Measurements from ENCODE around the gene MSL1. TPM values are rescaled to one million over a fixed set of nuclear protein-coding genes. Genes with fewer than 3 reads are reported as not detected.

MSL1 gene
- polyA plus RNA-seq, 1 donor from 2014 or later: 137 TPM

DNA sequence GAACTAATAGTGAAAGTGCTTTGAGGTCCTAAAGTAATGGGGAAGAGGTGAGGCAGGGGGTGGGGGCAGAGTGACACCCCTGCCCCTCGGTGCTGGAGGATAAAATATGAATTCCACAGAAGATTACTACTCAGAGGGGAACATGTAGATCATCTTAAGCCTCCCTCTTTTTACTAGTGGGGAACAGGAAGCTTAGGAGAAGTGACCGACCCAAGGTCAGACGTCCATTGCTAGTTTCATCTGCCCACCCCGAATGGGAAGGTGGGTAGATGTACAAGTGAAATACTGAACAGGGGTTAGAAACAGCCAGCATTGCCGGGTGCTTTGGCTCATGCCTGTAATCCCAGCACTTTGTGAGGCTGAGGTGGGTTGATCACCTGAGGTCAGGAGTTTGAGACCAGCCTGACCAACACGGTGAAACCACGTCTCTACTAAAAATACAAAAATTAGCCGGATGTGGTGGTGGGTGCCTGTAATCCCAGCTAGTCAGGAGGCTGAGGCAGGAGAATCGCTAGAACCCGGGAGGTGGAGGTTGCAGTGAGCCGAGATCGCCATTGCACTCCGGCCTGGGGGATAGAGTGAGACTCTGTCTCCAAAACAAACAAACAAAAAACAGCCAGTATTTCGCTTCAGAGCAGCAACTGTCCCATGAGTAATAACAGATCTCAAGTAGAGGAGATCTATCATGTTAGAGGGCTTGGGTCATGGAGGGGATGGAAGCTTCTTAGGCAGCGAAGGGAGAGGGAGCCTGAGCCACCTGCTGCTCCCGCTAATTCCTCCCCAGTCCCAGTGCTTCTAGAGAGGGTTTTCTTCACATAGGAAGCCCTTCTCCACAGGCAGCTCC is 20.2 kb upstream of the MSL1 start:
- H3K9me3 ChIP-seq (ENCODE audit: low read length): no peaks in the 10 kb centered on the region
- no peak overlapping the region for H3K27ac ChIP-seq (ENCODE audit: low read length)
- no peaks in the 10 kb centered on the region for H3K27me3 ChIP-seq (ENCODE audit: insufficient read depth, low read depth, low read length)
- H3K79me2 ChIP-seq (replicated peaks; ENCODE audit: insufficient read depth, low read length): no peaks in the 10 kb centered on the region
- H3K9me2 ChIP-seq (ENCODE audit: insufficient read depth, low read length): no peaks in the 10 kb centered on the region
- H4K20me1 ChIP-seq (ENCODE audit: insufficient read depth): no peaks in the 10 kb centered on the region
- H3F3A ChIP-seq (ENCODE audit: insufficient read depth, low read length, poor library complexity, severe bottlenecking): no peaks in the 10 kb centered on the region
- TF ChIP-seq EP300 (conservative IDR thresholded peaks at IDR 0.05; ENCODE audit: poor library complexity, severe bottlenecking) (no peak), RAD21 (conservative IDR thresholded peaks at IDR 0.05) (no peak), POLR2AphosphoS5 (IDR thresholded peaks at IDR 0.05) (no peak), TAF1 (IDR thresholded peaks at IDR 0.05; ENCODE audit: low read depth) (no peak), MXI1 (conservative IDR thresholded peaks at IDR 0.05; ENCODE audit: poor library complexity, severe bottlenecking) (no peak), SMC3 (conservative IDR thresholded peaks at IDR 0.05; ENCODE audit: poor library complexity) (no peak), EZH2 (IDR thresholded peaks at IDR 0.05; ENCODE audit: borderline replicate concordance, insufficient read depth, low read length, poor library complexity, severe bottlenecking) (no peak)
- TF ChIP-seq, protein P1, sequence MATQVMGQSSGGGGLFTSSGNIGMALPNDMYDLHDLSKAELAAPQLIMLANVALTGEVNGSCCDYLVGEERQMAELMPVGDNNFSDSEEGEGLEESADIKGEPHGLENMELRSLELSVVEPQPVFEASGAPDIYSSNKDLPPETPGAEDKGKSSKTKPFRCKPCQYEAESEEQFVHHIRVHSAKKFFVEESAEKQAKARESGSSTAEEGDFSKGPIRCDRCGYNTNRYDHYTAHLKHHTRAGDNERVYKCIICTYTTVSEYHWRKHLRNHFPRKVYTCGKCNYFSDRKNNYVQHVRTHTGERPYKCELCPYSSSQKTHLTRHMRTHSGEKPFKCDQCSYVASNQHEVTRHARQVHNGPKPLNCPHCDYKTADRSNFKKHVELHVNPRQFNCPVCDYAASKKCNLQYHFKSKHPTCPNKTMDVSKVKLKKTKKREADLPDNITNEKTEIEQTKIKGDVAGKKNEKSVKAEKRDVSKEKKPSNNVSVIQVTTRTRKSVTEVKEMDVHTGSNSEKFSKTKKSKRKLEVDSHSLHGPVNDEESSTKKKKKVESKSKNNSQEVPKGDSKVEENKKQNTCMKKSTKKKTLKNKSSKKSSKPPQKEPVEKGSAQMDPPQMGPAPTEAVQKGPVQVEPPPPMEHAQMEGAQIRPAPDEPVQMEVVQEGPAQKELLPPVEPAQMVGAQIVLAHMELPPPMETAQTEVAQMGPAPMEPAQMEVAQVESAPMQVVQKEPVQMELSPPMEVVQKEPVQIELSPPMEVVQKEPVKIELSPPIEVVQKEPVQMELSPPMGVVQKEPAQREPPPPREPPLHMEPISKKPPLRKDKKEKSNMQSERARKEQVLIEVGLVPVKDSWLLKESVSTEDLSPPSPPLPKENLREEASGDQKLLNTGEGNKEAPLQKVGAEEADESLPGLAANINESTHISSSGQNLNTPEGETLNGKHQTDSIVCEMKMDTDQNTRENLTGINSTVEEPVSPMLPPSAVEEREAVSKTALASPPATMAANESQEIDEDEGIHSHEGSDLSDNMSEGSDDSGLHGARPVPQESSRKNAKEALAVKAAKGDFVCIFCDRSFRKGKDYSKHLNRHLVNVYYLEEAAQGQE (IDR thresholded peaks at IDR 0.05; ENCODE audit: borderline replicate concordance): no peak
- TF ChIP-seq, protein P2, sequence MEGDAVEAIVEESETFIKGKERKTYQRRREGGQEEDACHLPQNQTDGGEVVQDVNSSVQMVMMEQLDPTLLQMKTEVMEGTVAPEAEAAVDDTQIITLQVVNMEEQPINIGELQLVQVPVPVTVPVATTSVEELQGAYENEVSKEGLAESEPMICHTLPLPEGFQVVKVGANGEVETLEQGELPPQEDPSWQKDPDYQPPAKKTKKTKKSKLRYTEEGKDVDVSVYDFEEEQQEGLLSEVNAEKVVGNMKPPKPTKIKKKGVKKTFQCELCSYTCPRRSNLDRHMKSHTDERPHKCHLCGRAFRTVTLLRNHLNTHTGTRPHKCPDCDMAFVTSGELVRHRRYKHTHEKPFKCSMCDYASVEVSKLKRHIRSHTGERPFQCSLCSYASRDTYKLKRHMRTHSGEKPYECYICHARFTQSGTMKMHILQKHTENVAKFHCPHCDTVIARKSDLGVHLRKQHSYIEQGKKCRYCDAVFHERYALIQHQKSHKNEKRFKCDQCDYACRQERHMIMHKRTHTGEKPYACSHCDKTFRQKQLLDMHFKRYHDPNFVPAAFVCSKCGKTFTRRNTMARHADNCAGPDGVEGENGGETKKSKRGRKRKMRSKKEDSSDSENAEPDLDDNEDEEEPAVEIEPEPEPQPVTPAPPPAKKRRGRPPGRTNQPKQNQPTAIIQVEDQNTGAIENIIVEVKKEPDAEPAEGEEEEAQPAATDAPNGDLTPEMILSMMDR (IDR thresholded peaks at IDR 0.05; ENCODE audit: poor library complexity, severe bottlenecking): no peak
- H3K4me3 ChIP-seq (ENCODE audit: low read length): no peak overlapping the region
- no peak overlapping the region for H3K9ac ChIP-seq (ENCODE audit: low read length)
- no peak overlapping the region for H2AFZ ChIP-seq (ENCODE audit: low read depth, low read length)
- no peaks in the 10 kb centered on the region for H3K36me3 ChIP-seq (ENCODE audit: insufficient read depth, low read length)
- no peak overlapping the region for H3K4me2 ChIP-seq (ENCODE audit: low read length)

DNA sequence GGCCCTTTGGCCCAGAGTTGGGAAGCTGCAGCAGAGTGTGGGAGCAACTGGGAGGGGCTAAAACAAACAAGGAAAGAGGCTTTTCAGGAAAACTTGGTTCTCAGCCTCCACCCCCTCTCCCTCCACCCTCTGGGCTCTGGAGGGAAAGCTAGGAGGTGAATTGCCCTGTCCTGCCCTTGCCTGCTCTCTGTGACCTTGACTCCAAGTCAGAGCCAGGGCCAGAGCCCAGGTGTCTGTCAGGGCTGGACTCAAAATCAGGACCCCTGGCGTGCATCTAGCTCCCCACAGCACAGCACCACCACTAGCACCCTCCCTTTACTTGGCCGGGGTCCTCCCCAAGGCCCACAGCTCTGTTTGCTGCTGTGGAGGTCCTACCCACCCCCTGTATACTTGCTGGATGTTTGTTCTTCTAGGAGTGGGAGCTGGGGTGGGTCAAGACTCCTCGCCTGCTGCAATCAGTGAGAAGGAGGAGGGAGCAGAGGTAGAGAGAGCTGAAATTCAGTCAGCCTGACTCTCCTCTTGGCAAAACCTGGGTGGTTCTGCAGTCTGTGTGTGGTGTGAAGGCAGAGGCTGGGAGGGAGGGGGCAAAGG is 18.6 kb upstream of the MSL1 start:
- Histone ChIP-seq H2AFZ (ENCODE audit: low read depth, low read length) (no peak overlapping the region), H3K36me3 (ENCODE audit: insufficient read depth, low read length) (no peaks in the 10 kb centered on the region), H3K4me3 (ENCODE audit: low read length) (no peak overlapping the region), H3K27ac (ENCODE audit: low read length) (no peak overlapping the region), H4K20me1 (ENCODE audit: insufficient read depth) (no peaks in the 10 kb centered on the region), H3K4me2 (ENCODE audit: low read length) (no peak overlapping the region), H3K9ac (ENCODE audit: low read length) (no peak overlapping the region), H3K9me3 (ENCODE audit: low read length) (no peaks in the 10 kb centered on the region), H3K9me2 (ENCODE audit: insufficient read depth, low read length) (no peaks in the 10 kb centered on the region), H3F3A (ENCODE audit: insufficient read depth, low read length, poor library complexity, severe bottlenecking) (no peaks in the 10 kb centered on the region), H3K27me3 (ENCODE audit: insufficient read depth, low read depth, low read length) (no peaks in the 10 kb centered on the region), H3K79me2 (replicated peaks; ENCODE audit: insufficient read depth, low read length) (no peaks in the 10 kb centered on the region)
- TF ChIP-seq EZH2 (IDR thresholded peaks at IDR 0.05; ENCODE audit: borderline replicate concordance, insufficient read depth, low read length, poor library complexity, severe bottlenecking) (no peak), TAF1 (IDR thresholded peaks at IDR 0.05; ENCODE audit: low read depth) (no peak)
